DMS114 treated with DMSO at 0.1 percent for 48 hours (cell line): ENCODE data around the gene MAP1LC3B.

Source experiments
- DNase-seq: peaks from one replicate; lab custom pipeline; 2025; ENCODE audit not compliant: unreplicated experiment; lab: John Stamatoyannopoulos, UW

The MAP1LC3B gene

GRCh38 chr16:87391950-87392820 is at the start of gene MAP1LC3B:
MAP1LC3B (plus strand) TSS chr16:87392336; CDS start chr16:87392428, 92 bp downstream.
- DNase-seq: peak; percentile 88

- no peak for DNase-seq
Measured at GRCh38 chr16:87342504-87342903, 49.6 kb upstream of the MAP1LC3B start.

- DNase-seq: no peak
Measured at GRCh38 chr16:87342978-87343752, 49.0 kb upstream of the MAP1LC3B start.

GRCh38 chr16:87343753-87344050 is 48.4 kb upstream of the MAP1LC3B start:
- no peak for DNase-seq

DNA sequence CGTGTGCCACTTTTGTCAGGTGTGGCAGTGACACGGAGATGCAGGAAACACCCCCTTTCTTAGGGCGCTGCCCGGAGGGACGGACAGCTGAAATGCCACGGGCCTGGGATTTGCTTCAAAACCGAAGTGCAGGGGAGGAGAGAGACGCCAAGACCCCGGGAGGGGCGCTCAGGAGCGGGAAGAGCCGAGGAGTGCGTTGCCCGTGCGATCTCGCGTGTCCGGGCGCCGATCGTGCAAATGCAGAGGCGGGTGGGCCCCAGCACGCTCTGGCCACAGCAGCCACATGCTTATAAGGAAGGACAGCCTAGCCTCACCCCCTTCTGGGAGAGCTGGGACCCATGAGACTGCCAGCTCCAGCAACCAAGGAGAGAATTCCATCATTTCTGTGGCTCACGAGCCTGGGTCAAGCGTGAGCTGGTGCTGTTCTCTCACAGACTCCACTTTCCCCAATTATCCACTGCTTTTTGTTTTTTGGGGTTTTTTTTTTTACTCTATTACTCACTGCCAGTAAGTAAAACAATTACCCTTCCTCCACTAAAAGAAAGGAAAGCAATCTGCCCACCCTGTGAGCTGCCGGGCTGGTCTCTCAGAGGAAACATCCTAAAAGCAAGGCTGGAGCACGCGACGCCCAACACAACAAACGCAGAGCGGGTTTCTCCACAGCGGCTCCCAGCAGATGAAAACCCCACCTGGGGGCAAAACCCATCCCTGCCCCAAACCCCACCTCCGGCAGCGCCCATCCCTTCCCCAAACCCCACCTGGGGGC is 47.8 kb upstream of the MAP1LC3B start:
- no peak for DNase-seq

GRCh38 chr16:87344931-87345631 is 47.1 kb upstream of the MAP1LC3B start:
- DNase-seq: no peak

DNA sequence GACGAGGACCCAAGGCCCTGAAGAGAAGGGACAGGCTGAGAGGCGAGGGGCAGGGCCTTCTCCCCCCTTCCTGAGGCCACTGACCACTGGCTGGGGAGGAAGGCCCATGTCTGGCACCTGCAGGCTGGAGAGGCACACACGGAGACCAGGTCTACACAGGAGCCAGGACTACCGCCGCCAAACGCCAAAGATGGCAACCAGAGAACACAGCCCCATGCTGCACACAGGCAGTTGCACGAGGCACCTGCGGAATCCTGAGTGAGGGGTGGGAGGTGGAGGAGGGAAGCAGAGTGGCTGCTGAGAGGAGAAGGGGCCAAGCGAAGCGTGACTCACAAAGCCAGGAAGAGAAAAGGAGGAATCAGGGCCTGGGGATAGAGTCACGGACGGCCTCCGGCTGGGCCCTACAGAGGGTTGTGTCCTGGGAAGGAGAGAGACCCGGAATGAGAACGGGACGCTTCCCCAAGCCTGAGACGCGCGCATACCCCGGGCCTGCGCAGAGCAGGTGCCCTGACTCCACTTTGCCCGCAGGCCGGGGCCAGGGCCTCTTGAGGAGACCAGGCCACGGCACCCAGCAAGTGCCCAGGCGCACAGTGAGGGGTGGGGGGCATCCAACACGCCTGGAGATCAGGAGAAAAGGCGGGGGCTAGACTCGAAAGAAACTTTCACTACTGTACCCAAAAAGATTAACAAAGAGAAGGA is 46.3 kb upstream of the MAP1LC3B start:
- no peak for DNase-seq

GRCh38 chr16:87346517-87347060 is 45.5 kb upstream of the MAP1LC3B start:
- DNase-seq: no peak

GRCh38 chr16:87347932-87348615 is 44.1 kb upstream of the MAP1LC3B start:
- no peak for DNase-seq

DNA sequence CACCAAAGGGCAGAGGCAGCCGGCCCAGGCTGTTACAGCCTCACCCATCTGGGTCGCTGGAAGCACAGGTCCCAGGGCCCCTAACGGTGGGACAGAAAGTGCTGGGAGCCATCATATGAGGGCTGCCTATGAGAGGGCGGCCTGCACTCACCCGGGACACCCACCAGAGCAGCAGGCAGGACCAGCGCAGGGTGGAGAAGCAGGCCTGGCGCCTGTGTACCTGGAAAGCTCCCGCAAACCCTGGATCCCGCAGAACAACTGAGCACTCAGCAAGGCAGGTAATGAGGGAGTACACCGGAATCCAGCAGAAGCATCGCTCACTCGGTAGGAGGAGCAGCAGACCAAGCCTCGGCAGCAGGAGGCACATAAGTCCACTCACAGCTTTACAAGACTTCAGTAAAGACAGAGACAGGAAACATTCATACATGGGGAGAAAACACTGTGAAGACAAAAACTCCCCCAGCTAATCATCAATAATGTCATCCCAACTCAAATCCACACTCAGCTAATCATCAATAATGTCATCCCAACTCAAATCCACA is 43.4 kb upstream of the MAP1LC3B start:
- no peak for DNase-seq

DNA sequence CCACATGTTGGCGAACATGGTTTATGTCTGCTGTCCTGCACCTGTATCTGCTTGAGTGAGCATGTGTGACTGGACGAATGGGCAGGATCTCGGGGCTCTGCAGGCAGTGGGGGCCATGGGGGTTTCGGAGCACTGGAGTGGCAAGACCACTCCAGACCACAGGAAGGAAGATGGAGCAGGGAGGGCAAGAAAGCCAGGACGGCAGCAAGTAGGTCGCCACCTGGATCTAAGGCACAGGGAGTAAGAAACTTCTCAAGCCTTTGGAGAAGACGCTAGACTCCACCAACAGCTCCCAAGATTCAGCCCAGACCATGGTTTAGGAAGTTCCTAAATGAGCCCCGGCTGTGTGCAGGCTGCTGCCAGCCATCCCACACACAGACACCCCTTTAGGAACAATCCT is 42.1 kb upstream of the MAP1LC3B start:
- no peak for DNase-seq

DNA sequence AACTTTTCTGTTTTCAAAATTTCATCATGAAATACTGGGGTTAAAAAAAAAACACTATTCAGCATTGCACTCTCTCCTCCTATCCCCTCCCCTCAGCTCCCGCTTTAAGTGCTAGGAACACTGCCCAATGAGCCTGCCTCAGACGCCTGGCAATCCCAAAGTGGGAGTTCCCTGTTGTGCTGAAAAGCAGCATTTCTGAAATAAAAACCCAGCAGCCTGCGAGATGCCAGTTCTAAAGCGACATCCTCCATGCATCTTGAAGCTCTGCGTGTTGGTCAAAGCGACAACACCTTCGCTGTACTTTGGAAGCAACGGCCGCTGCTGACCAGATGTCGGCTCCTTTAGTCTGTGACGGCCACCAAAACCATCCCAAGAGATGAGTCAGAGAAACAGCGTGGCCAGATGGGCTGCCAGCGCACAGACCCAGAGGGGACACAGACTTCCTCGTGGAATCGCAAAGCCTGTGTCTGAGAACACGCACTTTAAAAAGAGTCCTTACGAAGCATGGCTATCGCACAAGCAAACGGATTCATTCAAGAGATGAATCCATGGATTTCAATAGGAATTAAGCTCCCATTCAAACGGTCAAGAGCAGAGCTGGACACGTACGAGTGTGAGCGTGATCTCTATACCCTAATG is 41.3 kb upstream of the MAP1LC3B start:
- no peak for DNase-seq

GRCh38 chr16:87351320-87351698 is 40.8 kb upstream of the MAP1LC3B start:
- DNase-seq: no peak

DNA sequence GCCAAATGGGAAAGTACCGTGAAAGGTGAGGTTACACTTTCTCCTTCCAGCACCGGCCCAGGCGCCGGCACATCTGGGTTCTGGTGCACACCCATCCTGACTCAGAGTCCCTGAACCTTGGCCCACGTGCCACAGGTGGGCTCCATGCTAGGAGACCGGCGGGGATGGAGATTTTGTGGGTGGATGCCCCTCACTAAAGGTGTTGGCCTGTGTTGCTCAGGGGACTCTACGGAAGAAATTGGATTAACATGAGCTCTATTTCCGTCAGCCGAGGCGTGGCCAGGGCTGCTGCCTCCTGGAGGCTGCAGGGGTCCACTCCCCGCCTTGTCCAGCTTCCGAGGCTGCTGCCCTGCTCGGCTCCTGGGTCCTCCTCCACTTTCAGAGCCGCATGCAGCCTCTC is 39.3 kb upstream of the MAP1LC3B start:
- no peak for DNase-seq

GRCh38 chr16:87353613-87354012 is 38.5 kb upstream of the MAP1LC3B start:
- DNase-seq: no peak

GRCh38 chr16:87356491-87356853 is 35.7 kb upstream of the MAP1LC3B start:
- DNase-seq: no peak

DNA sequence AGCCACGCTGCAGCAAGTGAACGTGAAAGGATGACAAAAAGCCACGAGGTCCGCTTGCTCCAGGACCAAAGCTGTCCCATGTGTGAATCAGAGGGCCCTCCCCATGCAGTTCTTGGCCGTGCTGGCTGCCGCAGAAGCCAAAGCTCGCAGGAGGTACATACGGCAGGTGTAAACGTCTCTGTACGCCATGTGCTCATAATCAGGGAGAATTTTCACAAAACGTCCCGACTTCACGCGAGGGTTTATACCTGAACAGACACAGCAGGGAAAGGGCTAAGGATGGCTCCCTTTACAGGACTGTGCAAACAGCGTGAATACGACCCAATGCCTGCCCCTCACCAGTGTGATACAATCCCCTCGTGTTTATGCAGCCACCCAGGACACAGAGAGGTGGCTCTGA is 33.9 kb upstream of the MAP1LC3B start:
- DNase-seq: no peak

- DNase-seq: no peak
Measured at GRCh38 chr16:87358696-87359095, 33.4 kb upstream of the MAP1LC3B start.

- DNase-seq: no peak
Measured at GRCh38 chr16:87359121-87359520, 33.0 kb upstream of the MAP1LC3B start.
